GM12878 (cell line): ENCODE data around the gene COL9A3.

Source experiments
- MXI1 ChIP-seq: fragments of 150-350 bp; IDR thresholded peaks from 2 replicates; pipeline ENCODE4 v1.6.1; 2011; ENCODE audit warnings: low read depth, mild to moderate bottlenecking, inconsistent platforms, low read length, improper control_type of control experiment
- NFIC ChIP-seq: IDR thresholded peaks from 2 replicates; pipeline ENCODE4 v1.6.1; 2012; ENCODE audit warnings: low read depth, mild to moderate bottlenecking, inconsistent platforms, low read length, moderate library complexity

- TF ChIP-seq NFIC (no peak), MXI1 (no peak)
Measured at GRCh38 chr20:62844182-62844581, 27.3 kb downstream of the COL9A3 start.
